Spleen (tissue), 11 donors: Measurements from ENCODE around the gene HELZ2. TPM values are rescaled to one million over a fixed set of nuclear protein-coding genes. Genes with fewer than 3 reads are reported as not detected.

ENCODE experiments used
- DNase-seq: peaks from one replicate; pipeline ENCODE4 v3.0.0-alpha.2; 2020
- H3K27ac ChIP-seq, 8 donors: fragments of 200-600 bp; sonication (generic) in 7 of 8; 1 replicate in 4 of 8; 2 replicates in 4 of 8; pipeline versions ENCODE4 v1.5.0 to v1.8.0; 2016 to 2021; ENCODE audit warnings: inconsistent platforms in 4 of 8, mild to moderate bottlenecking in 4 of 8, moderate library complexity in 1 of 8
- H3K27me3 ChIP-seq, 7 donors: fragments of 200-600 bp; sonication (generic) in 6 of 7; replicated peaks in 1 of 7; 1 replicate in 4 of 7; 2 replicates in 3 of 7; pipeline versions ENCODE4 v1.5.0 to v1.8.0; 2016 to 2021; ENCODE audit warnings: inconsistent platforms in 3 of 7, mild to moderate bottlenecking in 1 of 7
- H3K36me3 ChIP-seq, 6 donors: fragments of 200-600 bp; sonication (generic) in 5 of 6; 1 replicate in 4 of 6; 2 replicates in 2 of 6; pipeline versions ENCODE4 v1.5.0 to v1.8.0; 2016 to 2021; ENCODE audit warnings: inconsistent platforms in 2 of 6
- H3K4me1 ChIP-seq, 6 donors: fragments of 200-600 bp; sonication (generic) in 5 of 6; 1 replicate in 3 of 6; 2 replicates in 3 of 6; pipeline versions ENCODE4 v1.5.0 to v1.8.0; 2016 to 2021; ENCODE audit warnings: inconsistent platforms in 3 of 6
- H3K4me3 ChIP-seq, 8 donors: fragments of 200-600 bp; sonication (generic) in 7 of 8; 1 replicate in 4 of 8; 2 replicates in 4 of 8; pipeline versions ENCODE4 v1.5.0 to v1.8.0; 2016 to 2021; ENCODE audit warnings: inconsistent platforms in 4 of 8, mild to moderate bottlenecking in 4 of 8, moderate library complexity in 2 of 8
- H3K9me3 ChIP-seq, 8 donors: fragments of 200-600 bp; sonication (generic) in 7 of 8; 1 replicate in 4 of 8; 2 replicates in 4 of 8; pipeline versions ENCODE4 v1.5.0 to v1.8.0; 2016 to 2021; ENCODE audit warnings: inconsistent platforms in 4 of 8
- CTCF ChIP-seq, 11 experiments: fragments of 200-600 bp in 7 of 11; fragments of 450-650 bp in 4 of 11; sonication (generic) in 4 of 11; IDR thresholded peaks in 8 of 11; conservative IDR thresholded peaks in 3 of 11; 1 replicate in 7 of 11; 2 replicates in 4 of 11; pipeline versions ENCODE4 v1.4.0 to v1.8.0; 2016 to 2021; ENCODE audit warnings: antibody characterized with exemption in 11 of 11, inconsistent platforms in 4 of 11, mild to moderate bottlenecking in 1 of 11
- POLR2A ChIP-seq, 3 donors: fragments of 450-650 bp; IDR thresholded peaks; one replicate each; pipeline ENCODE4 v1.5.1; 2017; ENCODE audit warnings: antibody characterized with exemption in 3 of 3, mild to moderate bottlenecking in 1 of 3
- POLR2AphosphoS5 ChIP-seq, 3 donors: sonication (generic); formaldehyde crosslinking; IDR thresholded peaks; one replicate each; pipeline ENCODE4 v1.5.1; 2017; ENCODE audit warnings: antibody characterized with exemption in 3 of 3
- WGBS, 5 donors: extraction: QIAGEN DNeasy Blood & Tissue Kit in 3 of 5; methylation state at CpG; one replicate each; pipeline versions ENCODE4 v1.1.5 to v1.1.7; 2013 to 2018; 5-methylcytosine and 5-hydroxymethylcytosine counted together
- intact Hi-C: fragments of 100-400 bp; cut with DNase I; formaldehyde crosslinking; loops from one replicate; pipeline ENCODE4 v1.15.0; 2023; ENCODE audit warnings: low total_unique reads
- polyA plus RNA-seq, 3 donors: library from polyadenylated mRNA; stranded (reverse); fragments of 200-250 nt; gene quantifications; one replicate each; pipeline ENCODE4 v1.2.1, GENCODE V29; 2013
- total RNA-seq, 7 donors: library from RNA; depleted of rRNA in 3 of 7; stranded (reverse); fragments of >200 nt in 3 of 7; fragmentation: NEBNext Ultra II Directional in 4 of 7; extraction: Animal tissue kit (Norgen Biotek cat#: 25700) in 4 of 7; gene quantifications; one replicate each; pipeline versions ENCODE4 v1.1.0 to v1.2.1, GENCODE V29; 2016 to 2021
- donor health status: healthy with polysubstance abuse.
- donor health status: DM: no; HTN: no; CAD: no; lungs with moderate emphysema.
- donor health status: DM: no; HTN: no; CAD: no.
- donor health status: Bipolar disorder and iron deficiency.
- donor health status: healthy.
- donor health status: DM: no; HTN: no; CAD: no.
- donor health status: DM: yes; HTN: yes; CAD: no.

Gene HELZ2
- total and polyA plus RNA-seq, 10 donors: 4.3 to 120 (median 62.6) TPM

DNA sequence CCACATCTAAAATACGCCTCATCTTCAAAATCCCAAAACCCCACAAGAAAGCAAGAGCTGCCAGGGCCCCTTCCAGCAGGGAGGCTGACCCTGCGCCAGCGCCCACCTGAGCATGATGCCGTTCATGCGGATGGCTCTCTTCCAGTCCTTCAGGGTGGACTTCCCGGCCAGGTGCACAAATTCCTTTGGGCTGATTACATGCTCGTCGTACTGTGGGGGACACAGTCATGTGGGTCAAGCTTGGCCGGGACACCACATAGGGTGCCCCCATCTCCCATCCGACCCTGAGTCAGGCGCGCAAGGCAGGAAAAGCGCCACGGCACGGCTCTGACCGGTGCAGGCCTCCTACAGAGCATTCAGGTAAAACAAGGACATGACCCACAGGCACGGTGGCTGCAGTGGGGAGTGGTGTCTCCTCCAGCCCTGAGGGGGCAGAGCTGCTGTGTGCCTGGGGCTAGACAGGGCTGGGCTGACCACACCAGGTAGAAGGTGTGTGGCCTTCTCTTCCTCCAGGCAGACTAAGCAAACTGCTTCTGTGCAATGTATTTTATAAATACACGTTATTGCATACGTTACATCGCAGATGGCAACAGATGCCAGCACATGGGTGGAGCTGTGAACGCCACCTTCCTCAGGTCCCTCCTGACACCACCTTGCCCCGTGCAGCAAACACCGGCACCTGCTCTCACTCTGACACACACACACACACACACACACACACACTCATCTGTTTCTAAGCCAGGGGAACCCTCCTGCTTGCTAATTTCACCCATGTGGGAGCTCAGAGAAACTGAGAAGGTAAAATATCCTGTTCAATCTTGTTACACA, 23.8 kb upstream of the HELZ2 start:
- no peak for DNase-seq
- H3K9me3 ChIP-seq: no peaks in the 10 kb centered on the region
- peaks cover 0 to 100% (median 79%) of the 10 kb centered on the region in 6 donors for H3K36me3 ChIP-seq
- TF ChIP-seq CTCF (IDR thresholded peaks at IDR 0.05 in 8 of 11, conservative IDR thresholded peaks at IDR 0.05 in 3 of 11): no peak
- TF ChIP-seq POLR2AphosphoS5 (IDR thresholded peaks at IDR 0.05): peak in 1 of 3 donors; percentile 17
- no peak for TF ChIP-seq POLR2A (IDR thresholded peaks at IDR 0.05)
- H3K4me1 ChIP-seq: peaks cover 0 to 9% (median 0%) of the 10 kb centered on the region in 6 donors
- no peak overlapping the region for H3K4me3 ChIP-seq
- 89 to 93% (median 92%) methylated on average over 20 to 23 of the region's 23 CpGs for WGBS, 5 donors
- no peaks in the 10 kb centered on the region for H3K27me3 ChIP-seq
- intact Hi-C loops: no loop called here
- H3K27ac ChIP-seq: no peak overlapping the region

- no peaks in the 10 kb centered on the region for H3K27me3 ChIP-seq
- H3K9me3 ChIP-seq: no peaks in the 10 kb centered on the region
- H3K4me1 ChIP-seq: no peaks in the 10 kb centered on the region
- H3K4me3 ChIP-seq: no peak overlapping the region
- H3K27ac ChIP-seq: no peak overlapping the region
- TF ChIP-seq POLR2AphosphoS5 (IDR thresholded peaks at IDR 0.05) (no peak), CTCF (IDR thresholded peaks at IDR 0.05 in 8 of 11, conservative IDR thresholded peaks at IDR 0.05 in 3 of 11) (no peak), POLR2A (IDR thresholded peaks at IDR 0.05) (no peak)
- peaks cover 0 to 100% (median 80%) of the 10 kb centered on the region in 6 donors for H3K36me3 ChIP-seq
- 89 to 97% (median 94%) methylated on average over 6 of the region's 6 CpGs for WGBS, 5 donors
- DNase-seq: no peak
- intact Hi-C loops: no loop called here
These were observed 22.4 kb upstream of the HELZ2 start for GRCh38 chr20:63596423-63596822.

DNA sequence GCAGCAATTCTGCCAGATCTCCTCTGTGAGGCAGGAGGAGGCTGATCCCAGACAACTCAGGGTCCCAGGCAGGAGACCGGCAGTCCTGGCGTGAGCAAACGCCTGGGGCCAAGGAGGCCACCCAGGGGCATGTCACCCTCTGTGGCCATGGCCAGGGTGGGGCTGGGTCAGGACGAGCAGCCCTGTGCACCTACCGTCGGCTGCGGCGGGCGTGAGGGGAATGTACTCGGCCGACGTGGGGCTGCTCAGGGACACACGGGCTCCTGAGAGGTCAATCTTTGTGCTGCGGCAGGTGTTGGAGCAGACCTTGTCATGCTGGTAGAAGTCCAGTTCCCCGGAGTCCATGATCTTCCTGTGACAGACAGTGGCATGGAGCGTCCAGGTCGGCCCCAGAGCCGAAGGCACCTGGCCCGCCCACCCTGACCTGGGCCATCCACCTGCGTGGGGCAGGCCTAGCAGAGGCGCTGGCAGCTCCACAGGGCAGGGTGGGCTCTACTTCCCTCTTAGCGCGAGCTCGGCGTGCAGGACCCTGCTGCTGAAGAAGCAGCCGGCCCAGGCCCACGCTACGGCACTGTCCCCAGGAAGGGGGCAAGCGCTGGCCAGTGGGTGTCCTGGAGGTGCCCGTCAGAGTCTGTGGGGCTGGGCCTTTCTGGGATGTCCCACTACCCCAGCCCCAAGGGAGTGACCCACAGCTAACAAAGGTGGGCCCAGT, 21.5 kb upstream of the HELZ2 start:
- no peaks in the 10 kb centered on the region for H3K4me1 ChIP-seq
- H3K4me3 ChIP-seq: no peak overlapping the region
- H3K27ac ChIP-seq: no peak overlapping the region
- H3K27me3 ChIP-seq: no peaks in the 10 kb centered on the region
- no peaks in the 10 kb centered on the region for H3K9me3 ChIP-seq
- TF ChIP-seq CTCF (IDR thresholded peaks at IDR 0.05 in 8 of 11, conservative IDR thresholded peaks at IDR 0.05 in 3 of 11) (no peak), POLR2A (IDR thresholded peaks at IDR 0.05) (no peak), POLR2AphosphoS5 (IDR thresholded peaks at IDR 0.05) (peak in 1 of 3 donors; percentile 37)
- DNase-seq: no peak
- intact Hi-C loops: no loop called here
- WGBS, 5 donors: 92 to 98% (median 93%) methylated on average over 19 to 30 of the region's 30 CpGs
- H3K36me3 ChIP-seq: peaks cover 0 to 100% (median 80%) of the 10 kb centered on the region in 6 donors

- H3K27ac ChIP-seq: no peak overlapping the region
- no peaks in the 10 kb centered on the region for H3K27me3 ChIP-seq
- no peaks in the 10 kb centered on the region for H3K4me1 ChIP-seq
- DNase-seq: no peak
- 84 to 94% (median 87%) methylated on average over 10 of the region's 10 CpGs for WGBS, 5 donors
- H3K36me3 ChIP-seq: peaks cover 0 to 100% (median 82%) of the 10 kb centered on the region in 6 donors
- TF ChIP-seq CTCF (IDR thresholded peaks at IDR 0.05 in 8 of 11, conservative IDR thresholded peaks at IDR 0.05 in 3 of 11) (no peak), POLR2AphosphoS5 (IDR thresholded peaks at IDR 0.05) (no peak), POLR2A (IDR thresholded peaks at IDR 0.05) (no peak)
- H3K4me3 ChIP-seq: no peak overlapping the region
- H3K9me3 ChIP-seq: no peaks in the 10 kb centered on the region
- intact Hi-C loops: no loop called here
These were observed 20.1 kb upstream of the HELZ2 start for GRCh38 chr20:63594043-63594561.
